Loucy (cell line): ENCODE measurements around the gene FAM168A.

Experiments
- EZH2phosphoT487 ChIP-seq: fragments of 200-600 bp; IDR thresholded peaks from 2 replicates; pipeline ENCODE4 v1.6.1; 2018; ENCODE audit warnings: antibody characterized with exemption, mild to moderate bottlenecking, moderate library complexity, borderline replicate concordance
- TF ChIP-seq, protein P1 (sequence below): fragments of 200-600 bp; sonication (generic); conservative IDR thresholded peaks from 2 replicates; pipeline ENCODE4 v1.5.1; 2014; ENCODE audit warnings: mild to moderate bottlenecking, antibody characterized with exemption, low read length

DNA sequence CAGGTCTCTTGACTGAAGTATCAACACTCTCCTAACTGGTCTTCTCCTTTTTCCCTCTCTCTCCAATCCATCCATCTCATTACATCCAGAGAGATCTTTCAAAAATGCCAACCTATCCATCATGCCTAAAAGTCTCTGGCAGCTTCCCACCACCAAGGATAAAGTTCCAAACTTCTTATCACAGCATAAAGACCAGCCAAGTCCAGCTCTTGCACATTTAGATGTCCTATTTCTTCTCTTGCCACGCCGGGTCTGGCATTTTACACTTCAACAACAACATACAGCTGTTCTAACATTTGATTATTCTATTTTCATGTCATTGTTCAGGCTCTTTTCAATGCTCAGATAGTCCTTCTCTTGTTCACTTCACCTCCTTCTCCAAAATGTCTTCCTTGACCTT lies 151.1 kb downstream of the FAM168A start:
- TF ChIP-seq, protein P1, sequence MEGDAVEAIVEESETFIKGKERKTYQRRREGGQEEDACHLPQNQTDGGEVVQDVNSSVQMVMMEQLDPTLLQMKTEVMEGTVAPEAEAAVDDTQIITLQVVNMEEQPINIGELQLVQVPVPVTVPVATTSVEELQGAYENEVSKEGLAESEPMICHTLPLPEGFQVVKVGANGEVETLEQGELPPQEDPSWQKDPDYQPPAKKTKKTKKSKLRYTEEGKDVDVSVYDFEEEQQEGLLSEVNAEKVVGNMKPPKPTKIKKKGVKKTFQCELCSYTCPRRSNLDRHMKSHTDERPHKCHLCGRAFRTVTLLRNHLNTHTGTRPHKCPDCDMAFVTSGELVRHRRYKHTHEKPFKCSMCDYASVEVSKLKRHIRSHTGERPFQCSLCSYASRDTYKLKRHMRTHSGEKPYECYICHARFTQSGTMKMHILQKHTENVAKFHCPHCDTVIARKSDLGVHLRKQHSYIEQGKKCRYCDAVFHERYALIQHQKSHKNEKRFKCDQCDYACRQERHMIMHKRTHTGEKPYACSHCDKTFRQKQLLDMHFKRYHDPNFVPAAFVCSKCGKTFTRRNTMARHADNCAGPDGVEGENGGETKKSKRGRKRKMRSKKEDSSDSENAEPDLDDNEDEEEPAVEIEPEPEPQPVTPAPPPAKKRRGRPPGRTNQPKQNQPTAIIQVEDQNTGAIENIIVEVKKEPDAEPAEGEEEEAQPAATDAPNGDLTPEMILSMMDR: no peak
- TF ChIP-seq EZH2phosphoT487: no peak
